GM19099 (cell line): ENCODE data around the gene DEFB110.

Experiments
- POLR2A ChIP-seq: IDR thresholded peaks from 3 replicates; pipeline ENCODE4 v1.6.1; 2011; ENCODE audit warnings: low read depth; ENCODE audit not compliant: insufficient read length; ENCODE audit errors: extremely low read depth

DEFB110 gene

GRCh38 chr6:49979584-49979983, 42.2 kb downstream of the DEFB110 start:
- TF ChIP-seq POLR2A, result no peak

- no peak for TF ChIP-seq POLR2A
Observed at GRCh38 chr6:49978332-49979226, 43.2 kb downstream of the DEFB110 start.

- no peak for TF ChIP-seq POLR2A
Observed at GRCh38 chr6:49969605-49970004, 52.2 kb downstream of the DEFB110 start, which contains the start of gene DEFB113. TSS of gene DEFB113 (minus strand) at chr6:49969625. CDS start at chr6:49969625, 0 bp downstream.
